Stimulated activated CD8-positive, alpha-beta memory T cell treated with anti-CD3 and anti-CD28 coated beads, Interleukin-12 subunit alpha, Interleukin-12 subunit beta, amount 100 ng/mL, for 24 hours (primary cell): ENCODE results near the gene PHACTR1.

Experiments
- DNase-seq: peaks from one replicate; pipeline ENCODE4 v3.0.0-alpha.2; 2020; ENCODE audit errors: extremely low read depth

The PHACTR1 gene

DNA sequence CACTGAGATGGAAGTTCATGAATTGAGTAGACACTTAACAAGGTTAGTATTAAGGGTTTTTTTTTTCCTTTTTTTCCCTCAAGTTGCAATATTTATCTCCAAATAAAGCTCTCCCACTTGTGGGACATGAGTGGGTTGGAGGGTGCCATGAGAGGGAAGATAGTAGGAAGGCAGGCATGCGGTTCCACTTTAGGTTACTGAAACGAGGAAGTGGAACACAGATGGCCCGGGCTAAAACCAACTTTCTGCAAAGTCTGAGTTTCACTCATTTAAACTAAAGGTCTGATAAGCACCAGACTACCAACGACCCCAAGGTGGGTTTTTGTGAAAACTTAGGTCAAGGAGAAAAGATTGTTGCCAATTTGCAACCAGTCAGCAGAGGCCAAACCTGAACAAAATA lies 569.6 kb downstream of the PHACTR1 start:
- no peak for DNase-seq

- no peak for DNase-seq
Measured at GRCh38 chr6:13287104-13287503, 570.5 kb downstream of the PHACTR1 start.

GRCh38 chr6:13288481-13288880 lies 571.9 kb downstream of the PHACTR1 start:
- no peak for DNase-seq

- no peak for DNase-seq
Measured at GRCh38 chr6:13288969-13289391, 572.4 kb downstream of the PHACTR1 start.

DNA sequence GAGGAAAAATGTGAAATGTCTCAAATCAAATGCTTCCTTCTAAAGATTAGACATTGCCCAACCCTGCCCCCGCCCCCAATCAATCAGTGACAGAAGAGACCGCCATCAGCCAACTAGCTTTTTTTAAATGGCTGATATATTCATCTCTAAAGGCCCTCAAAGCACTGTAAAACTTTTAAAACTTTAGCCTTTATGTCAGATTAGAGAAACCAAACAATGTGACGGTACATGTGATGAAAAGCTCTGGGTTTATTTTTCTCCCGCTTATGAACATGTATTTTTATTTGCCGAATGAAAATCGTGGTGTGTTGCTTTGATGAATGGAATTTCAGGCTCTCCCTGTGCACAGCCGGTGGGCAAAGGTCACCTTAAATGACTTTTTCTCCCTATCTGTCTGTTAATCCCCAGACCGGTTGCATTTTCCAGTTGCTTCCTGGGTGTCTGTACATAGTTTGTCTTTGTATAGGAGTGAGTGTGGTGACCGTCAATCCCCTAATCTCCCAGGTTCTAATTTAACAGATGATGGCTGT lies 573.3 kb downstream of the PHACTR1 start:
- DNase-seq, result no peak

DNA sequence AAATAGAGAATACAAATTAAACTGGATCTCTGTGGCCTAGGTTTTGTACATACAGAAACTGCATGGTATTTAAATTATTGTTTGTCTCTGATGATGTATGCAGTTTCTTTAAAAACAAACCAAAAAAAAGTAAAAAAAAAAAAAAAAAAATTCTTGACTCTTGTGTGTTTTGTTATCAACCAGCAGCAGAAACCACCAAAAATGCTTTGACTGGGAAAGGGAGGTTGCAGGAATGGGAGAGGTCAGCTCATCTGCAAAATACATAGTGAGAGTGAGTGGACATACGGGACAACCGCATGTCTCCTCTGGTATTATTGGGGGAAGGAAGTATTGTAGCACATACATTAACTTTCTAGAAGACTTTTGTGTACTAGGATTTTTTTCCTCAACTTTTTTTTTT lies 573.8 kb downstream of the PHACTR1 start:
- DNase-seq, result no peak

- DNase-seq, result no peak
Measured at GRCh38 chr6:13292774-13293173, 576.2 kb downstream of the PHACTR1 start.

DNA sequence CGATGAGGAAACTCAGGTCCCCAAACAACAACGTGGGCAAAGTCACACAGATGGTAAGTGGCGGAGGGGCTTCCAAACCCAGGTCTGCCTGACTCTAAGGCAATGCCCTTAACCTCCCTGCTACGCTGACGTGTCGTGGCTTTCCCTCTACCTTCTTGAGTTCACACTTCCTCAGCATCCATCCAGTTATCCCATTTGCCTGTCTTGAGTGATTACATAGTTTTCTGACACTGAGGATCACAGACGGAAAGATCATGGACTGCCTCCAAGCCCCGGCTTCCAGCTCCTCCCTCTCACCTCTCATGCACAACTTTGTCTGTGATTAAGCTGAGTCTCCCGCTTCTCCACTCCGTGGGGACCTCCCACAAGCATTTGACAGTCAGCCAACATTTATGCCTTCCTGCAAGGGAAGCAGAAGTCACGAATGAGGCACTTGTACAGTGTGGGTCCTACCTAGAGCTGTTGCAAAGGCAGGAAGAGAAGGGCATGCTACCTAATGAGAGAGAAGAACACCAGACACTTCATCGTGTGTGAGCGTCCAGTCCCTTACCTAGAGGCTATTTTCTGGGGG lies 578.0 kb downstream of the PHACTR1 start:
- DNase-seq, result no peak

DNA sequence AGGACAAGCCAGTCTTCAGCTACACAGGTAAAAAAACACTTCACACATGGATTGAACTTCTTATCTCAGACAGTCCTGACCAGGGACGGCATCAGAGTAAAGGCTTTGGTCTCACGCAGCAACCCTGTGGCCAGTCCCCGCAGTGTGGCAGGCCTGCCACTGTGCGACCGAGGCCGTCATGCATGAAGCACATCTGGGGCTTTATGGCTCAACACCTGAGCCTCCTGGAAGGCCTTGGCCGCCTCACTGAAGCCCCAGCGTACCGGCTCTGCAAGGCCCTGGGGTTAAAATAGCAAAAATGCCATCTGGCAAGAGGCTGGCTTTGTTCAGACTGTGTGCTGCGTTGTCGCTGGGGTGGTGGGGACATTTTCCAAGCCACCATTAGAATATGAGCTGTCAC lies 579.0 kb downstream of the PHACTR1 start:
- DNase-seq, result no peak

- DNase-seq, result no peak
Measured at GRCh38 chr6:13296536-13296997, 580.0 kb downstream of the PHACTR1 start.

DNA sequence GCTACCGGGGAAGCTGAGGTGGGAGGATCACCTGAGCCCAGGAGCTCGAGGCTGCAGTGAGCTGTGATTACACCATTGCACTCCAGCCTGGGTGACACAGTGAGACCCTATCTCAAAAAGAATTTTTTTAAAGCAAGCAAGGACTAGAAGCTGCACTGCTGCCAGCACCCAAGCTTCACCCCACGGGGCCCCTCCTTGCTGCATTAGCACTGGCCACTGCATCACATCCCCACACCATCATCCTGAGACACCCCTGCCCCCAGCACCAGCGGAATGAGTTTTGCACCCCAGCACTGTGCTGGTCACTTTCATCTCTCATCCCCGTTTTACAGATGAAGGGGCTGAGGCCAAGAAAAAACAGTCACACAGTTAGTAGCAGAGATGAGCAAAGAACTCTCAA lies 580.8 kb downstream of the PHACTR1 start:
- no peak for DNase-seq

- no peak for DNase-seq
Measured at GRCh38 chr6:13298446-13298845, 581.9 kb downstream of the PHACTR1 start.

GRCh38 chr6:13299403-13299821 lies 582.8 kb downstream of the PHACTR1 start:
- DNase-seq, result no peak

- no peak for DNase-seq
Measured at GRCh38 chr6:13299918-13300317, 583.4 kb downstream of the PHACTR1 start.

DNA sequence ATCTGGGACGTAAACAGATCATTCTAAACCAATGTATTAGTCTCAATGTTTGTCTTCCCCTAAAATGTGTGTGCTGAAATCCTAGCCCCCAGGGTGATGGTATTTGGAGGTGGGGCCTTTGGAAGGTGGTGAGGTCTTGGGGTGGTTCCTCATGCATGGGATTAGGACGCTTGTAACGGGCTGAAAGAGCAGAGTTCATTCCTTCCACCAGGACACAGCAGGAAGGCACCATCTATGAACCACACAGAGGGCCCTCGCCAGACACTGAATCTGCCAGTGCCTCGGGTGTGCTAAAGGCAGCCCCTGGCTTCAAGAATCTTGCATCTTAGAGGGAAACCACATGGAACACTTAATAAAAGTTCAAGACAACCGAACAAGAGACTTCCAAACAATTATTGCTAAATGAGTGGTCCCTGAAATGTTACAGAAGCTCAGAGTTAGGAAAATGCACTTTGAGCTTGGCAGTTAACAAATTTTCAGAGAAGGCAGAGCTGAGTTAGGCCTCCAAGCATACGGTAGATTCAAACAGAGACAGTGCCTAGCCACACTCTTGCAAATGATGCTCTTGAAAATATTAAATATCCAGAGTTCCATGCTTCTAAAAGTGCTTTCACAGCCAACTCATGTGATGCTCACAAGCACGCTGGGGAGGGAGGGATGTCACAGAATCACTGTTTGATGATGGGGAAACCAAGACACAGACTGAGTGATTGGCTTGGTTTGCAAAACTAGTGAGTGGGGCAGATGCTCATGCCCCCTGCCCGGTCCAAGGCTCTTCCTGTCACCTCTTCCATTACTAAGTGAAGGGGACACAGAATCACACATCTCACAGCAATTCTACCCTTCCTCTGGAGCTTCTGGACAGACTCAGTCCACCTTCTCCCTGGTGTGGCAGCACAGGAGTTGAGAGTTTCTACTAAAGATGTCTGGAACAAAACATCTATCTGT lies 584.4 kb downstream of the PHACTR1 start:
- DNase-seq, result no peak

- no peak for DNase-seq
Measured at GRCh38 chr6:13302291-13302690, 585.7 kb downstream of the PHACTR1 start.

DNA sequence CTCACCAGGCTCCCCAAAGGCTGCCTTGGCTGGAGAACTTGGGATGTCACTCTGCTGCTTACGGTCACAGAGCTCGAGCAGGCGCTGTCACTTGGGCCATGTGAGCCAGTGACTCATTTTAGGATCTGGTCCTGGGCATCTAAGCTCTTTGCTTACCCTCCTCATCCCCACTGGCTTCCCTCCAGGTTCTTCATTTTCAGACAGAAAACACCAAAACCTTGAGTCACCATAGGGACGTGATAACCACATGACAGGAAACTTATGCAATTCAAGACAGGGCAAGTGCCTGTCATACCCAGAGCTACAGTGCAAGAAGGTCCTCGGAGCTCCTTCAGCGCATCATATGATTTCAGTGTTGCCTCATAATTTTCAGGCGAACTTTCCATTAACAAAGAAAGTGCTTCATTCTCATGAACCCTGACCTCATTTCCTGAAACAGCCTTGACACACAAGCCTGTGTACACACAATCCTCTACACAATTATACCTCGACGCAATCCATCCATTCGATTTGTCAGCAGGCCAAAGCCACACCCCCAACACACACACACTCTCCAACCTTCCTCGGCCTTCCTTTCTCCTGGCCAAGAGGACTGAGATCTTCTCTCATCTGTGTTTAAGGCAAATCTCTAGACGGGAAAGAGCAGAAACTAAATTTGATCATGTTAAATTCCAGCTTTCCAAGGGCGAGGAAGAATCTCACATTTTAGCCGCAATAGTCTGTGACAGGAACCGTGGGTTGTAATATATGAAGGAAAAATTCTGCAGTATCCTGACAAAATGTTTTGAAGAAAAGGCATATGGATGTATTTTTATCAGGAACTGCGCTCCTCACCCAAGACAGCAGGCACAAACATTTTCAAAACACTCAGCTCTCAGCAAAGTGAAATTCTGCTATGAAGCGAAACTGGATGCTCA lies 586.4 kb downstream of the PHACTR1 start:
- DNase-seq, result no peak

GRCh38 chr6:13303668-13304017 lies 587.1 kb downstream of the PHACTR1 start:
- DNase-seq, result no peak

DNA sequence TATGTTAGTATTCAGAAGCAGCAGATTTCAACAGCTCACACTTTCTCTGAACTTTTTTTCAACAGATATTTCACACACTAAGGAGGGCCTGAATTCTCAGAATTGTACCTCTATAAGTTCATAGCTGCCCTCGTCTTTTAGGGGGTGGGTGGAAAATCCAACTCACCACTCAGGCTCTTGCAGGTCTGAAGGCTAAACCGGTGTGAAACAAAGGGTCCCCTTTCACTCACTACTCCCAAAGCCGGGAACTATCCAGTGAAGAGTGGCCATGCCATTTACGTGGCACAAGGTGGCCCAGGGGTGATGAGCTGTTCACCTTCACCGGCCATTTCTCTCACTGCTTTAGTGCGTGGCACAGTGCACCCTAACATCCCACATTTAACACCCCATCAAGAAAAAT lies 587.5 kb downstream of the PHACTR1 start:
- no peak for DNase-seq

DNA sequence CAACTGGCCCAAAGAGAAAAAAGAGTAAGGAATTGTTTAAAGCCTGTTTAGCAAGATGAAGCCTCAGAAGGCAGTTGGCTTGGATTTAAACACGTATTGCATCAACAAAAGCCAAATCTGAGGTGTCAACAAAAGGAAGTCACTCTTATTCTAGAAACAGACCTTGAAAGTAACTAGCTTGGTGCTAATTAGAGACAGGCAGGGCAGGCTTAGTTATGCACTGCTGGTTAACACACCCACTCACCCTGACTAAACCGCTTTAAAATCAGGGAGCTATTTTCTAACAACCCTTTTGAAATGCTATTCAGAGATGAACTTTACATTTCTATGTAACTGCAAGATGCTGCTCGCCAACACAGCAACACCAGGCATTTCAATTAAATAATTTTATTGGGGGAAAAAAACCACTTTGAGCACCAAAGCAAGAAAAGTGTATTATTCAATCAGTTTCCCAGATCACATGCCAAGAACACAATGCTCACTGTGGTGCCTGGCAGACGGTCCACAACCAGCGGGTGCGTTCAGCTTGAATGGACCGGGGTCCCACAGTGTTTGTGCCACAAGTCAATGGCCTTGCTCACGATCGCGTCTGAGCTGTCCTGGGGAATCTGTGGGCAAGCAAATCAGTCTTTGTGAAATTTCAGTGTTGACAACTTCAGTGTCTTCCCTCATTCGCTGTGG lies 588.2 kb downstream of the PHACTR1 start:
- no peak for DNase-seq

DNA sequence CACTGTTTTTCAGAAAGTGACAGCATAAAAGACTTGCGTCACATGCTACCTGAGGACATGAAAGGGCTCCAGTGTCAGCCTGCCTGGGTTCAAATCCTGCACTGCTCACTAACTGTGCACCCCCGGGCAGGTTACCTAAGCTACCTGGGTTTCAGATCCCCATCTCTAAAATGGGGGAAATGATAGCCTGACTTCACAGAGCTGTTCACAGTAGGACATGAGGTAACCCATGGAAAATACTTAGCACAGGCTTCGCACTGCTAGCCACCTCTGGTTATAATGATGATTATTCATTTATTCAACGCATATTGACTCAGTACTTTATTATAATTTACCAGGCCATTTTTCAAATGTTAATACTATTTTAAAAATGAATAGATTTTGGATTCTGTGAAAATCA lies 588.7 kb downstream of the PHACTR1 start:
- DNase-seq, result no peak
